ENCODE measurements around the gene ADAMTS2.

DNA sequence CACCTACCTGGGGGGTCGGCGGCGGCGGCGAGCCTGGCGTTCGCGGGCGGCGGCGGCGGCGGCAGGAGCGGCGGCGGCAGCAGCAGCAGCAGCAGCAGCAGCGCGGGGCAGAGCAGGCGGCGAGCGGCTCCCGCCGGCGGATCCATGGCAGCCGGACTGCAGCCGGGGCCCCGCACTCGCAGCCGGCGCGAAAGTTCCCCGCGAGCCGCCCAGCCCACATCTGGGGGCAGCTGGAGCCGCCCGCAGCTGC lies 153 bp downstream of the ADAMTS2 start:
- TF ChIP-seq, protein P1, sequence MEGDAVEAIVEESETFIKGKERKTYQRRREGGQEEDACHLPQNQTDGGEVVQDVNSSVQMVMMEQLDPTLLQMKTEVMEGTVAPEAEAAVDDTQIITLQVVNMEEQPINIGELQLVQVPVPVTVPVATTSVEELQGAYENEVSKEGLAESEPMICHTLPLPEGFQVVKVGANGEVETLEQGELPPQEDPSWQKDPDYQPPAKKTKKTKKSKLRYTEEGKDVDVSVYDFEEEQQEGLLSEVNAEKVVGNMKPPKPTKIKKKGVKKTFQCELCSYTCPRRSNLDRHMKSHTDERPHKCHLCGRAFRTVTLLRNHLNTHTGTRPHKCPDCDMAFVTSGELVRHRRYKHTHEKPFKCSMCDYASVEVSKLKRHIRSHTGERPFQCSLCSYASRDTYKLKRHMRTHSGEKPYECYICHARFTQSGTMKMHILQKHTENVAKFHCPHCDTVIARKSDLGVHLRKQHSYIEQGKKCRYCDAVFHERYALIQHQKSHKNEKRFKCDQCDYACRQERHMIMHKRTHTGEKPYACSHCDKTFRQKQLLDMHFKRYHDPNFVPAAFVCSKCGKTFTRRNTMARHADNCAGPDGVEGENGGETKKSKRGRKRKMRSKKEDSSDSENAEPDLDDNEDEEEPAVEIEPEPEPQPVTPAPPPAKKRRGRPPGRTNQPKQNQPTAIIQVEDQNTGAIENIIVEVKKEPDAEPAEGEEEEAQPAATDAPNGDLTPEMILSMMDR (IDR thresholded peaks at IDR 0.05), result no peak
- no peak for TF ChIP-seq POLR2AphosphoS5 (IDR thresholded peaks at IDR 0.05)
